H1 (cell line): ENCODE results near the gene PPIF. TPM values are rescaled to one million over a fixed set of nuclear protein-coding genes. Genes with fewer than 3 reads are reported as not detected.

Source experiments
- CTCF ChIA-PET: fragments of 300-600 bp; sonication (Branson Sonifier 250); formaldehyde crosslinking; loops from one replicate; lab custom pipeline; 2021; ENCODE audit not compliant: partially characterized antibody; lab: Charles Lee
- POLR2A ChIA-PET: fragments of 300-600 bp; sonication (Branson Sonifier 250); formaldehyde crosslinking; loops from one replicate; lab custom pipeline; 2021; ENCODE audit warnings: inconsistent platforms; ENCODE audit not compliant: partially characterized antibody; lab: Charles Lee
- DNase-seq, 2 experiments: peaks; one replicate each; pipeline versions ENCODE4 v3.0.0 to v3.0.0-alpha.2; 2010 to 2022; ENCODE audit warnings: low spot score in 2 of 2, low read depth in 1 of 2, mixed read lengths in 1 of 2
- FAIRE-seq: peaks from 2 replicates; lab custom pipeline; 2011; peaks lifted over from hg19 to GRCh38; lab: Jason Lieb, UNC
- H2AFZ ChIP-seq: 2 replicates; pipeline ENCODE4 v1.8.1; 2012; ENCODE audit warnings: low read length, inconsistent platforms
- H2AK5ac ChIP-seq: 2 replicates; pipeline ENCODE4 v1.6.1; 2013; ENCODE audit warnings: low read depth, low read length
- H2BK120ac ChIP-seq: replicated peaks from 2 replicates; pipeline ENCODE3; 2013; ENCODE audit warnings: low read depth, low read length, inconsistent platforms
- H2BK12ac ChIP-seq: 2 replicates; pipeline ENCODE4 v1.6.1; 2013; ENCODE audit warnings: low read depth, low read length
- H2BK15ac ChIP-seq: 2 replicates; pipeline ENCODE4 v1.6.1; 2013; ENCODE audit warnings: low read length
- H2BK20ac ChIP-seq: 2 replicates; pipeline ENCODE4 v1.6.1; 2013; ENCODE audit warnings: low read length
- H2BK5ac ChIP-seq: 2 replicates; pipeline ENCODE4 v1.6.1; 2013; ENCODE audit warnings: low read depth, low read length
- H3K14ac ChIP-seq: 2 replicates; pipeline ENCODE4 v1.6.1; 2013; ENCODE audit warnings: inconsistent platforms; ENCODE audit not compliant: insufficient read length
- H3K18ac ChIP-seq: 2 replicates; pipeline ENCODE4 v1.6.1; 2013; ENCODE audit warnings: low read length; ENCODE audit errors: extremely low read depth
- H3K23ac ChIP-seq: 2 replicates; pipeline ENCODE4 v1.6.1; 2013; ENCODE audit warnings: inconsistent platforms; ENCODE audit not compliant: insufficient read length
- H3K23me2 ChIP-seq: 2 replicates; pipeline ENCODE4 v1.6.1; 2013; ENCODE audit warnings: low read depth, low read length
- H3K27ac ChIP-seq: 2 replicates; pipeline ENCODE4 v1.6.1; 2011; ENCODE audit warnings: low read depth, low read length, inconsistent platforms
- H3K27me3 ChIP-seq, 4 experiments: replicated peaks in 1 of 4; 1 replicate in 1 of 4; 2 replicates in 3 of 4; pipeline versions ENCODE4 v1.6.1 to v1.8.1; 2011 to 2013; ENCODE audit warnings: low read length in 3 of 4, mild to moderate bottlenecking in 3 of 4, inconsistent platforms in 2 of 4, mixed read lengths in 2 of 4, moderate library complexity in 1 of 4; ENCODE audit not compliant: control insufficient read depth in 3 of 4, insufficient read depth in 3 of 4; ENCODE audit errors: extremely low read depth in 1 of 4
- H3K36me3 ChIP-seq, 4 experiments: 2 replicates each; pipeline versions ENCODE4 v1.6.1 to v1.8.1; 2011 to 2013; ENCODE audit warnings: mild to moderate bottlenecking in 4 of 4, low read length in 3 of 4, moderate library complexity in 2 of 4, control low read depth in 1 of 4, inconsistent platforms in 1 of 4; ENCODE audit not compliant: insufficient read depth in 4 of 4, control insufficient read depth in 2 of 4
- H3K4ac ChIP-seq: replicated peaks from 2 replicates; pipeline ENCODE3; 2013; ENCODE audit warnings: low read length, low read depth, mixed read lengths, inconsistent platforms; ENCODE audit not compliant: insufficient read length
- H3K4me1 ChIP-seq, 4 experiments: replicated peaks in 1 of 4; 1 replicate in 1 of 4; 2 replicates in 3 of 4; pipeline versions ENCODE4 v1.6.1 to v1.8.1; 2011 to 2013; ENCODE audit warnings: low read length in 3 of 4, inconsistent platforms in 2 of 4, mixed read lengths in 1 of 4; ENCODE audit not compliant: insufficient read depth in 4 of 4, control insufficient read depth in 3 of 4
- H3K4me2 ChIP-seq, 2 experiments: 2 replicates each; pipeline versions ENCODE4 v1.6.1 to v1.8.1; 2011 to 2013; ENCODE audit warnings: low read depth in 2 of 2, low read length in 2 of 2, control low read depth in 1 of 2, inconsistent platforms in 1 of 2, mild to moderate bottlenecking in 1 of 2; ENCODE audit not compliant: insufficient read depth in 1 of 2
- H3K4me3 ChIP-seq, 4 experiments: fragments of 200-600, 300-600 bp in 1 of 4; sonication (generic), shearing (Covaris generic), sonication (Bioruptor Twin) in 1 of 4; 2 replicates each; pipeline versions ENCODE4 v1.5.1 to v1.8.1; 2011 to 2016; ENCODE audit warnings: low read length in 4 of 4, low read depth in 3 of 4, control low read depth in 2 of 4, inconsistent platforms in 2 of 4, mild to moderate bottlenecking in 2 of 4, mixed read lengths in 1 of 4, moderate library complexity in 1 of 4; ENCODE audit not compliant: insufficient read depth in 2 of 4; ENCODE audit errors: extremely low read depth in 1 of 4
- H3K56ac ChIP-seq: replicated peaks from 2 replicates; pipeline ENCODE3; 2013; ENCODE audit warnings: low read depth, mild to moderate bottlenecking, mixed read lengths, low read length, inconsistent platforms; ENCODE audit not compliant: insufficient read length
- H3K79me1 ChIP-seq: 2 replicates; pipeline ENCODE4 v1.6.1; 2013; ENCODE audit warnings: low read depth, low read length, control low read depth
- H3K79me2 ChIP-seq, 2 experiments: 2 replicates each; pipeline versions ENCODE4 v1.6.1 to v1.8.1; 2012 to 2013; ENCODE audit warnings: low read length in 2 of 2, mild to moderate bottlenecking in 2 of 2, inconsistent platforms in 1 of 2; ENCODE audit not compliant: insufficient read depth in 2 of 2, control insufficient read depth in 1 of 2
- H3K9ac ChIP-seq, 4 experiments: replicated peaks in 1 of 4; 1 replicate in 1 of 4; 2 replicates in 3 of 4; pipeline versions ENCODE4 v1.6.1 to v1.8.1; 2011 to 2013; ENCODE audit warnings: low read depth in 3 of 4, low read length in 3 of 4, control low read depth in 2 of 4, mild to moderate bottlenecking in 2 of 4, moderate library complexity in 2 of 4, inconsistent platforms in 1 of 4; ENCODE audit errors: extremely low read depth in 1 of 4
- H3K9me3 ChIP-seq, 2 experiments: 2 replicates each; pipeline versions ENCODE4 v1.6.1 to v1.8.1; 2012 to 2013; ENCODE audit warnings: mild to moderate bottlenecking in 2 of 2, moderate library complexity in 2 of 2, control low read depth in 1 of 2, inconsistent platforms in 1 of 2, low read depth in 1 of 2, low read length in 1 of 2, mixed read lengths in 1 of 2; ENCODE audit not compliant: insufficient read depth in 2 of 2
- H4K20me1 ChIP-seq, 2 experiments: replicated peaks in 1 of 2; 2 replicates each; pipeline versions ENCODE3 to v1.8.1; 2011 to 2013; ENCODE audit warnings: inconsistent platforms in 2 of 2, low read length in 2 of 2, mild to moderate bottlenecking in 1 of 2; ENCODE audit not compliant: insufficient read depth in 2 of 2, control insufficient read depth in 1 of 2
- H4K5ac ChIP-seq: 2 replicates; pipeline ENCODE4 v1.6.1; 2013; ENCODE audit warnings: low read length, low read depth, mixed read lengths, inconsistent platforms; ENCODE audit not compliant: insufficient read length
- H4K8ac ChIP-seq: 2 replicates; pipeline ENCODE4 v1.8.0; 2013; ENCODE audit warnings: mild to moderate bottlenecking, moderate library complexity, low read length, inconsistent platforms; ENCODE audit not compliant: insufficient read depth; ENCODE audit errors: extremely low read depth
- H4K91ac ChIP-seq: replicated peaks from 2 replicates; pipeline ENCODE3; 2013; ENCODE audit warnings: low read length, mixed read lengths, inconsistent platforms; ENCODE audit not compliant: insufficient read length
- BACH1 ChIP-seq: IDR thresholded peaks from 2 replicates; pipeline ENCODE4 v1.6.1; 2012; ENCODE audit warnings: low read length, improper control_type of control experiment
- GABPA ChIP-seq: IDR thresholded peaks from 2 replicates; pipeline ENCODE4 v1.6.1; 2011; ENCODE audit warnings: mild to moderate bottlenecking, low read length, moderate library complexity, borderline replicate concordance; ENCODE audit not compliant: insufficient read depth
- HDAC6 ChIP-seq: IDR thresholded peaks from one replicate; pipeline ENCODE4 v1.7.1; 2012; ENCODE audit warnings: low read depth, mild to moderate bottlenecking, inconsistent platforms, low read length, moderate library complexity
- MAFK ChIP-seq: IDR thresholded peaks from 2 replicates; pipeline ENCODE4 v1.6.1; 2012; ENCODE audit warnings: low read depth, mild to moderate bottlenecking, improper control_type of control experiment, low read length
- PHF8 ChIP-seq: fragments of 200-600 bp; sonication (generic); conservative IDR thresholded peaks from 2 replicates; pipeline ENCODE4 v1.7.1; 2012; ENCODE audit warnings: low read depth, mild to moderate bottlenecking, inconsistent platforms, low read length, moderate library complexity
- RFX5 ChIP-seq: IDR thresholded peaks from 2 replicates; pipeline ENCODE4 v1.6.1; 2011; ENCODE audit warnings: low read depth, low read length, improper control_type of control experiment, borderline replicate concordance
- SIN3A ChIP-seq, 2 experiments: IDR thresholded peaks in 1 of 2; conservative IDR thresholded peaks in 1 of 2; 2 replicates each; pipeline ENCODE4 v1.6.1; 2011 to 2012; ENCODE audit warnings: low read length in 2 of 2, improper control_type of control experiment in 1 of 2, low read depth in 1 of 2, mild to moderate bottlenecking in 1 of 2
- SP2 ChIP-seq: IDR thresholded peaks from 2 replicates; pipeline ENCODE4 v1.6.1; 2012; ENCODE audit warnings: mild to moderate bottlenecking, low read length, inconsistent platforms
- SP4 ChIP-seq: IDR thresholded peaks from 2 replicates; pipeline ENCODE4 v1.6.1; 2012; ENCODE audit warnings: low read length, inconsistent platforms
- SRF ChIP-seq: IDR thresholded peaks from 2 replicates; pipeline ENCODE4 v1.6.1; 2011; ENCODE audit warnings: mild to moderate bottlenecking, low read depth, low read length, moderate library complexity
- TCF12 ChIP-seq: IDR thresholded peaks from 2 replicates; pipeline ENCODE4 v1.6.1; 2011; ENCODE audit warnings: low read depth, mild to moderate bottlenecking, low read length
- WGBS, 2 experiments: shearing (Covaris generic) in 1 of 2; methylation state at CpG; one replicate each; pipeline versions ENCODE4 v1.1.6 to v1.1.7; 2013 to 2015; ENCODE audit warnings: low lambda C conversion rate in 2 of 2, mixed read lengths in 2 of 2, inconsistent platforms in 1 of 2, low coverage in 1 of 2, missing lambda C conversion rate in 1 of 2; ENCODE audit not compliant: insufficient replicate concordance in 2 of 2, insufficient coverage in 1 of 2, insufficient read length in 1 of 2; ENCODE audit errors: extremely low coverage in 1 of 2, missing lambda C conversion rate in 1 of 2; 5-methylcytosine and 5-hydroxymethylcytosine counted together
- polyA plus RNA-seq, 7 experiments: library from polyadenylated mRNA; depleted of rRNA in 3 of 7; stranded (reverse) in 5 of 7; unstranded in 2 of 7; fragments of >200 nt in 5 of 7; fragments of 200-250 nt in 2 of 7; gene quantifications; 1 replicate in 5 of 7; 2 replicates in 1 of 7; 4 replicates in 1 of 7; pipeline versions ENCODE4 v1.2.1 to v1.2.3, GENCODE V29; 2011 to 2013; ENCODE audit warnings: missing spikeins in 2 of 7, mixed read lengths in 2 of 7
- total RNA-seq: library from RNA; stranded (reverse); fragmentation: NEBNext Ultra II Directional; extraction: Animal tissue kit (Norgen Biotek cat#: 25700); gene quantifications from 2 replicates; pipeline ENCODE4 v1.2.1, GENCODE V29; 2021

The PPIF gene
- total and polyA plus RNA-seq, 2 of the 8 experiments (the other 6 are each of a cell fraction or from before 2014, with no cell fraction given), result 70.2 to 77.6 TPM

DNA sequence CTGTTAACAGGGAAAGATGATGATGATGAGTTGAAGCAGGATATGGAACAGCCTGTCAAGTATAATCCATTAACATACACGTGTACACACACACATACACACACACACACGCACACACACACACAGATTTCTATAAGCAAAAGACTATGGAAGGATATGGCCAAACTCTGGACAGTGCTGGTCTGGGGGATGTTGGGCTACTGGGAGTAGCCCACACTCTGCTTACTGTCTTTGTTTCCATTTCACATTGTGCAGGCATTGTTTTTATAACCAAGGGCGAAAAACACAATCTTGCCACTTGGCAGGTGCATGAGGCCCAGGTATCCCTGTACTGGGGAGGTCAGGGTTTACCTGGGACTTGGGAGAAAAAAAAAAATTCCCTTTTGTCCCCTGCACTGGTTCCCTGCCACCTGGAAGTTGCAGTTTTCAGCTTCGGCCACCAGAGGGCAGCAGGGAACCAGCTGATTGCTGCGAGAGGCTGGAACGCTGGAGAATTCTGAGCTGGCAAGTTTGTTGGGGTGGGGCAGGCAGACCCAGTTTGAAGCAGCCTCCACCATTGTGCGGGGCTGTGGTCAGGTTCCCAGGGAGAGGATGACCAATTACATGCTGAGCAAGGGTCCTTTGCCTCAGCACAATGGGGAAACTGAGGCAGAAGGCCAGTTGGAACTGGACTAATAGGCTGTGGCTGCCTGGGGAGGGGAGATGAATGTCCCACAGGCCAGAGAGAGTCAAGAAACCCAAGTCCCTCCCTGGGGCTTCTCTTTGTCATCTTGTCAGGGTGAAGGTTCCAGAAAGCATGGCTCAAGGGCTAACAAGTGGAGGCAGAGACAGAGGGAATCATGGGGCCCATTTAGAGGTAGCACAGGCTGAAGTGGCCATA, 27.3 kb downstream of the PPIF start:
- peaks cover 0 to 14% of the 10 kb centered on the region in 2 experiments for H4K20me1 ChIP-seq
- no peak for TF ChIP-seq RFX5
- TF ChIP-seq SP2, result no peak
- no peak for TF ChIP-seq HDAC6
- no peak for TF ChIP-seq SP4
- TF ChIP-seq PHF8, result no peak
- peak; percentile 48; the same call in 1 of the 2 replicates for TF ChIP-seq BACH1
- no peak for TF ChIP-seq SRF
- TF ChIP-seq SIN3A (conservative IDR thresholded peaks at IDR 0.05 in 1 of 2, IDR thresholded peaks at IDR 0.05 in 1 of 2; ENCODE audit: low read depth in 1 of 2, low read length in 2 of 2), result no peak
- peak; percentile 38; the same call in 1 of the 2 replicates for TF ChIP-seq MAFK
- 0 out of 2 replicates have a peak, but pooled peaks have one; percentile 53 for TF ChIP-seq TCF12
- TF ChIP-seq GABPA, result no peak

More for the DNA sequence above, 27.3 kb downstream of the PPIF start:
- Histone ChIP-seq H3K27ac (no peak overlapping the region), H3K9me3 (peaks cover 0 to 6% of the 10 kb centered on the region in 2 experiments; a peak in 3 of 4 replicates), H3K23ac (no peak overlapping the region), H3K23me2 (peaks cover 9% of the 10 kb centered on the region; the same call in 1 of the 2 replicates), H2BK12ac (no peak overlapping the region), H4K91ac (no peak overlapping the region), H3K9ac (no peak overlapping the region), H2AK5ac (no peak overlapping the region), H2BK5ac (no peak overlapping the region), H2BK120ac (no peak overlapping the region), H3K14ac (no peak overlapping the region), H3K27me3 (no peaks in the 10 kb centered on the region; a peak in 2 of 7 replicates), H3K18ac (no peak overlapping the region), H4K8ac (no peak overlapping the region), H2BK15ac (no peak overlapping the region), H2AFZ (no peak overlapping the region), H3K4me2 (no peak overlapping the region), H4K5ac (no peak overlapping the region), H3K4ac (no peak overlapping the region), H2BK20ac (no peak overlapping the region), H3K4me3 (no peak overlapping the region), H3K4me1 (no peaks in the 10 kb centered on the region), H3K56ac (no peak overlapping the region), H3K36me3 (no peaks in the 10 kb centered on the region), H3K79me2 (no peaks in the 10 kb centered on the region), H3K79me1 (no peaks in the 10 kb centered on the region; the same call in 1 of the 2 replicates)
- ChIA-PET CTCF (interaction anchor here (0.6 to 5.8 kb wide), 43 partner anchors 8 to 857 kb away, joined by 3 to 79 read pairs (median 6); no protein-coding TSS in a partner anchor), POLR2A (interaction anchor here (0.6 to 0.7 kb wide), 3 partner anchors 70 to 688 kb away, joined by 3 to 5 read pairs (median 3); no protein-coding TSS in a partner anchor)
- DNase-seq (peak; percentile 59 to 94), FAIRE-seq (peak; percentile 87)
- 12% methylated on average over 7 of the region's 7 CpGs; no CpG with 5 or more reads in 1 of the 2 experiments for WGBS, 2 experiments
